Placental pericyte (primary cell): ENCODE measurements around the gene TMEM17. TPM values are rescaled to one million over a fixed set of nuclear protein-coding genes. Genes with fewer than 3 reads are reported as not detected.

Experiments used
- small RNA-seq: library from RNA; depleted of rRNA; stranded (forward); fragments of <200 nt; gene quantifications from one replicate; pipeline ENCODE3, GENCODE V24; 2012; ENCODE audit warnings: low replicate concordance
- total RNA-seq: library from RNA; depleted of rRNA; stranded (reverse); fragments of >200 nt; gene quantifications from 2 replicates; pipeline ENCODE4 v1.2.3, GENCODE V29; 2012

Gene TMEM17, protein sequence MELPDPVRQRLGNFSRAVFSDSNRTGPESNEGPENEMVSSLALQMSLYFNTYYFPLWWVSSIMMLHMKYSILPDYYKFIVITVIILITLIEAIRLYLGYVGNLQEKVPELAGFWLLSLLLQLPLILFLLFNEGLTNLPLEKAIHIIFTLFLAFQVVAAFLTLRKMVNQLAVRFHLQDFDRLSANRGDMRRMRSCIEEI
- total RNA-seq, result 1.6 and 2.6 TPM in 2 replicates

GRCh38 chr2:62505750-62506420, at the start of gene TMEM17:
TSS of gene TMEM17 (minus strand) at chr2:62506195. CDS start at chr2:62506129, 66 bp downstream.

Small RNA genes lying within 50 kb of the gene (small RNA-seq; reads per million reads assigned to genes)
- gene AC107083.1 (not detected), gene RN7SL18P (not detected)

Other genes with a start within 250 kb of the TMEM17 start
- 41.6 and 54.7 TPM in 2 replicates for gene EHBP1, start 199.5 kb upstream of the TMEM17 start, total RNA-seq